OCI-LY1 (cell line): ENCODE results near the gene KLHL36.

Experiments
- EZH2 ChIP-seq: fragments of 200-600 bp; sonication (generic), shearing (Covaris generic); IDR thresholded peaks from 2 replicates; pipeline ENCODE4 v1.8.0; 2017; ENCODE audit warnings: borderline replicate concordance, mixed run types, mild to moderate bottlenecking, antibody characterized with exemption, low read length, moderate library complexity, mixed read lengths
- TF ChIP-seq, protein P1 (sequence below): fragments of 200-600 bp; sonication (generic), shearing (Covaris generic); IDR thresholded peaks from 2 replicates; pipeline ENCODE4 v1.5.1; 2017; ENCODE audit warnings: mild to moderate bottlenecking, antibody characterized with exemption, low read length, moderate library complexity, mixed read lengths

DNA sequence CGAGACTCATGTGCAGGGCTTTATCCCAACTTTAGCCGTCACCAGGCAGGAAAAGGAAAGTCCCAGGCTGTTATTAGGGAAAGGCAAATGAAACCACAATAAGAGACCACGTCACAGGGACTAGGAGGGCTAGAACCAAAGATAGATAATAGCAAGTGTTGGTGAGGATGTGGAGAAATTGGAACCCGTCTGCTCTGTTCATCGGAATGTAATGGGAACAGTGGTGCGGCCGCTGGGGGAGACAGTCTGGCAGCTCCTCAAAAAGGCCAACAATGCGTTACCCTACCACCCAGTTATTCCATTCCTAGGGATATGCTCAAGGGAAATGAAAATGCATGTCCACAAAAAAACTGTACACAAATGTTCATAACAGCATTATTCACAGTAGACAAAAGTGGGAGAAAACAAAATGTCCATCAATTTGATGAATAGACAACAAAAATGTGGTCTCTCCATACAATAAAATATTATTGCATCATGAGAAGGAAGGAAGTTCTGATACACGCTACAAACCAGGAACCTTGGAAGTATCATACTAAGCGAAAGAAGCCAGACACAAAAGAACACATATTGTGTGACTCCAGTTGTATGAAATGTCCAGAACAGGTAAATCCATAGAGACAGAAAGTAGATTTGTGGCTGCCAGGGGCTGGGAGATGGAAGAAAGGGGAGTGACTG is 32.0 kb downstream of the KLHL36 start:
- TF ChIP-seq, protein P1, sequence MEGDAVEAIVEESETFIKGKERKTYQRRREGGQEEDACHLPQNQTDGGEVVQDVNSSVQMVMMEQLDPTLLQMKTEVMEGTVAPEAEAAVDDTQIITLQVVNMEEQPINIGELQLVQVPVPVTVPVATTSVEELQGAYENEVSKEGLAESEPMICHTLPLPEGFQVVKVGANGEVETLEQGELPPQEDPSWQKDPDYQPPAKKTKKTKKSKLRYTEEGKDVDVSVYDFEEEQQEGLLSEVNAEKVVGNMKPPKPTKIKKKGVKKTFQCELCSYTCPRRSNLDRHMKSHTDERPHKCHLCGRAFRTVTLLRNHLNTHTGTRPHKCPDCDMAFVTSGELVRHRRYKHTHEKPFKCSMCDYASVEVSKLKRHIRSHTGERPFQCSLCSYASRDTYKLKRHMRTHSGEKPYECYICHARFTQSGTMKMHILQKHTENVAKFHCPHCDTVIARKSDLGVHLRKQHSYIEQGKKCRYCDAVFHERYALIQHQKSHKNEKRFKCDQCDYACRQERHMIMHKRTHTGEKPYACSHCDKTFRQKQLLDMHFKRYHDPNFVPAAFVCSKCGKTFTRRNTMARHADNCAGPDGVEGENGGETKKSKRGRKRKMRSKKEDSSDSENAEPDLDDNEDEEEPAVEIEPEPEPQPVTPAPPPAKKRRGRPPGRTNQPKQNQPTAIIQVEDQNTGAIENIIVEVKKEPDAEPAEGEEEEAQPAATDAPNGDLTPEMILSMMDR = no peak
- no peak for TF ChIP-seq EZH2
